ENCODE results near the gene TCP10L.
"Not testable (repeated sequence)": the region's sequence is repeated elsewhere in the genome, so short reads cannot be mapped to it uniquely, and the experiment has no call there.

TCP10L gene, protein sequence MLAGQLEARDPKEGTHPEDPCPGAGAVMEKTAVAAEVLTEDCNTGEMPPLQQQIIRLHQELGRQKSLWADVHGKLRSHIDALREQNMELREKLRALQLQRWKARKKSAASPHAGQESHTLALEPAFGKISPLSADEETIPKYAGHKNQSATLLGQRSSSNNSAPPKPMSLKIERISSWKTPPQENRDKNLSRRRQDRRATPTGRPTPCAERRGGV

DNA sequence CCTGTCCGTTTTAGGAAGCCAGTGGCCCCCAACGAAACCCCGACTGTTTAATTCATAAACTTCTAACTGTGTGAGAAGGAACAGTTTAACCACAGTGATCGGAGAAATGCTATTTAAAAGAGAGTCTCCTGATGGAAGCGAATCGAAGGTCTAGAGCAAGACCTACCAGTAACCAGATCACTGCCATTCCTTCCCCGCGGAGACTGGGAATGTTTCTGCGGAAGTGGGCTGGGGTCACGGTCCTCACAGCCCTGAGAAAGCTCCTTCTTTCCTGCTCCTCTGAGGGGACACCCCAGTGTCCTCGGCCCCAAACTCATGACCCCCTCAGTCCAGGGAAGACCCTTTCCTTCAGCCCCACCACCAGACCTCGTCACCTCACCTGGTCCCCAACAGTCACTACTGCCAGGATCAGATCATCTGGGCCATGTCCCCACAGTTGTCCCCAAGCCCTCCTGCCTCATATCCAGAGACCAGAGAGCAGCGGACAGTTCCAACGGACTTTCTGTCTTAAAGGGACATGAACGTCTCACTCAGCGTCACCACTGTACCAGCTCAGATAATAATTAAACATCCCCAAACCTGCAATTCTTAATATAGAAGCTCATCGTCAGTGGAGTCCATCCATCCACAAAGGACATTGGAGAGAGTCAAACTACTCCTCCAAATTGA lies at the start of gene TCP10L:
TCP10L (minus strand) TSS at position 482 of the 669 bp plus-strand sequence. CDS start 1,219 bp downstream, outside the sequence.
- FAIRE-seq (no peak), DNase-seq (ENCODE audit: insufficient read length, low spot score) (no peak)

DNA sequence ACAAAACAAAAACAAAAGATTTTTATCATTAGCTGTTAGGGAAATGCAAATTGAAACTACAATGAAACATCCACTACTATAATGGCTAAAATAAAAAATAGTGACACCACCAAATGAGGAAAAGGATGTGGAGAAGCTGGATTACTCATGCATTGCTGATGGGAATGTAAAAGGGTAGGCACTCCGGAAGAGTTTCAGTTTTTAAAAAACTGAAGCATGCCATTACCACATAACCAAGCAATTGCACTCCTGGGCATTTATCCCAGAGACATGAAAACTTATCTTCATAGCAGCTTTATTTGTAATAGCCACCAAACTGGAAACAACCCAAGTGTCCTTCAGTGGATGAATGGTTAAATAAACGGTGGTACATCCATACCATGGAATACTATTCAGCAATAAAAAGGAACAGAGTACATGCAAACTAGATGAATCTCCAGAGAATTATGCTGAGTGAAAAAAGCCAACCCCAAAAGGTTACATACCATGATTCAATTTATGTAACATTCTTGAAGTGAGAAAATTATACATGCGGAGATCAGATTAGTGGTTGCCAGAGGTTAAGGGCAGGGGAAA lies 41.4 kb upstream of the TCP10L start:
- FAIRE-seq (no peak), DNase-seq (ENCODE audit: insufficient read length, low spot score) (no peak)

DNA sequence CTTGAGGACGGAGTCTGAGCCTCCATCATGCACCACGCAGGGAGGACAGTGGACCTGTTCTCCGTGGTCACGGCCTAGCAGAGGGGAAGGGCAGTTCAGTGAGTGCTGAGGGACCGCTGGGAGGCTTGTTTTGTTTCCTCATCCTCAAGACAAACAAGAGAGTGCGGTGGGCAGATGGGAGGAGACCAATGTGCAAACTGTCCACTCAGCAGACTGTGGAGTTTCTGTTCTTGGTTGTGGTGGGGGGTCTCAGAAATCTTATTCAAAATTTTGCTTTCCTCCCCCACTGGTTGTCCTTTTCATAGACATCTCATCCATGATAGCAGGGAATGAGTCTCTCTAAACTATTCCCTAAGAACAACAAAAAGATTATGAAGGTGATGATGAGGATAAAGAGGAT lies 32.9 kb upstream of the TCP10L start:
- not testable (repeated sequence) for FAIRE-seq; DNase-seq (ENCODE audit: insufficient read length, low spot score)

DNA sequence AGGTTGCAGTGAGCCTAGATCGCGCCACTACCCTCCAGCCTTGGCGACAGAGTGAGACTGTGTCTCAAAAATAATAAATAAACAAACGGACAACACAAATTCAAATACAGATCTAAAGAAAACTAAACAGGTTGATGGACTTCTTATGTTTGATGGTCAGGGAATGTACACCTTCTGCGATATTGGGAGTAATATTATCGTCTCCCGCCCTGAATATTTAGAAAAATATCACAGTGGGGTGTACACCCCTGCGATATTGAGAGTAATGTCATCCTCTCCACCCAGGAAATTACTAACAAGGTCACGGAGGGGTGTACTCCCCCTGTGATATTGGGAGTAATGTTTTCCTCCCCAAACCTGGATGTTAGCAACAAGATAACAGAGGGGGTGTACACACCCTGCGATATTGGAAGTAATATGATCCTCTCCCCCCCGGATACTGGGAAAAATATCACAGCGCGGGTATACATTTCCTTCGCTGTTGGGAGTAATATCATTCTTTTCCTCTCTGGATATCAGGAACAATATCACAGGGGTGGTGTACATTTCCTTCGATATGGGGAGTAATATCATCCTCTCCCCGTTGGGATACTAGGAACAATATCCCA lies 28.2 kb upstream of the TCP10L start:
- DNase-seq (ENCODE audit: insufficient read length, low spot score) = no peak
- FAIRE-seq = no peak

DNA sequence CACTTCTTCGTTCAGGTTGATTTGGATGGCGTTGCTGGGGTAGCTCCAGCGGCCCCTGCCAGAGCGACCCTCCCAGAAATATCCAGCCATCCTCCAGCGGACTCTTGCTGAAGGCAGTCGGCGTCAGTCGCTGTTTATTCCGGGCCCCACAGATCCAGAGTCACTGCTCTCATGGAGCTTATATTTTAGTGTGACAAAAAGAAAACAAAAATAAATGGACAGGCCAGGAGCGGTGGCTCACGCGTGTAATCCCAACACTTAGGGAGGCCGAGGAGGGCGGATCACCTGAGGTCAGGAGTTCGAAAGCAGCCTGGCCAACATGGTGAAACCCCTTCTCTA lies 27.6 kb upstream of the TCP10L start:
- DNase-seq (ENCODE audit: insufficient read length, low spot score) (no peak), FAIRE-seq (no peak)

DNA sequence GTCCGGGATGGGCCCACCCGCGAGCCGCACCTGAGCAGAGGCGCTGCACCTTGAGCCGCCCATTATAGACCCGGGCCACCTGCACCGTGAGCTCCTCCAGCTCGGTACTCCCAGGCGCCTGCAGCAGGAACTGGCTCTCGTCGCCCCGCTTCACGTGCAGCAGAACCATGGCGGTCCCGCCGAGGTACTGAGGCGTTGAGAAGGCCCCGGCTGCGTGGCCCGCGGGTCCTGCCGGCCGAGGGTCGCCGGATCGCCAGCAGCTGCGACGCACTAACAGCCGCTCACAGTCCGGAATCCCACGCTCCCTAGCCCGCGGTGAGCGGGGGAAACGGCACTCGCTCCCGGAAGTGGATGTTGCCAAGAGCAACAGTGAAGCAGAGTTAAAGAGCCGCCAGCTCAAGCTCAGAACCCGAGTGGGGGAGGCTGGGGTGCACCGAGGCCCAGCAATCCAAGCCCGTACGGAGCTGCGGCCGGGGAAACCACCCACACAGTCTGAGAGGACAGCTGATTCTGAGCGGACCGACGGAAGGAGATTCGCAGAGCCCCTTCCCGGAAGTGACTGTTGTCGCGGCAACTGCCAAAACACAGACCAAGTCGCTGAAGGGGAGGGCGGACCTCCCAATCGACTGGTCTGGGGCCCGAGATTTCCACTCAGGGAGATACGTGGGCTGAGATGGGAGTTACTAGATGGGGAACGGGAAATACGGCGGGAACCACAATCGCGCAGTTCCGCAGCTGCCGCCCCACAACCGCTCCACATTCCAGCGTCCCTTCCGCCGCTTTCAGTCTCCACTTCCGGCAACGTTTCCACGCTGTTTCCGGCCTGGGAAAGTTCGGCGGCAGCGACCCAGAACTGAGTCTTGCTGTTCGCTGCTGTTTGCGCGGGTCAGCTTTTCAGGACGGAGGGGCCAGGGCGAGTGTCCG lies 27.0 kb upstream of the TCP10L start, which contains the start of gene CFAP298:
CFAP298 (minus strand) TSS at position 303 of the 924 bp plus-strand sequence; CDS start at position 169, 134 bp downstream.
- FAIRE-seq (peak; percentile 76), DNase-seq (ENCODE audit: insufficient read length, low spot score) (peak; percentile 85)

DNA sequence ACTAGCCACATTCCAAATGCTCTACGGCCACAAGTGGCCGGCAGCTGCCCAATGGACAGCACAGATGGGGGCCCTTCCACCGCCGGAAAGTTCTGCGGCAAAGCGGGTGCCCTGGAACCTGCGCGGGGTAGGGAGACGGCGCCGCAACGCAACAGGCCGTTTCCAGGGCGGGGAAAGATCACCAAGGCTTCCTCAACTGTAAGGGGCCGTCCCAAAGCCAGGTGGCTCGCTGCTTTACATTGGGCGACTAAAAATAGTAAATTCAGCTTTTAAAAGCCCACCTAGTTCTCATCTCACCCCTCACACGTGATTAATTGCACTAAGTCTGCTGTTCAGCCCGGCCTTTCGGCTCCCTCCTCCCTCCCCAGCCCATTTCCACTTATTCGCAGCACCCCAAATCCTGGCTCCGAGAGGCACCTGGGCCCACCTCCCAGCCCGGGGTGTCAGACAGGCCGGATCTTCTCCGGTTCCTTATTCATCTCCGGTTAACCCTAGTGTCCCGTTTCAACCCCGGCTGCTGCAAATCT lies 26.2 kb upstream of the TCP10L start:
- FAIRE-seq (no peak), DNase-seq (ENCODE audit: insufficient read length, low spot score) (peak; percentile 21)

DNA sequence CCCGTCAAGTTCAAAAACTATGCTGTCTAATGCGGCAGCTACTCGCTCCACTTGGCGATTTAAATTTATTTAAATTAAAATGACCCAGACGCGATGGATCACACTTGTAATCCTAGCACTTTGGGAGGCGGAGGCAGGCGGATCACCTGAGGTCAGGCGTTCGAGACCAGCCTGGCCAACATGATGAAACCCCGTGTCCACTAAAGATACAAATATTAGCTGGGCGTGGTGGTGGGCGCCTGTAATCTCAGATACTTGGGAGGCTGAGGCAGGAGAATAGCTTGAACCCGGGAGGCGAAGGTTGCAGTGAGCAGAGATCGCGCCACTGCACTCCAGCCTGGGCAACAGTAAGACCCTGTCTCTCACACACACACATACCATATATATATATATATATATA lies 25.6 kb upstream of the TCP10L start:
- not testable (repeated sequence) for FAIRE-seq; DNase-seq (ENCODE audit: insufficient read length, low spot score)

DNA sequence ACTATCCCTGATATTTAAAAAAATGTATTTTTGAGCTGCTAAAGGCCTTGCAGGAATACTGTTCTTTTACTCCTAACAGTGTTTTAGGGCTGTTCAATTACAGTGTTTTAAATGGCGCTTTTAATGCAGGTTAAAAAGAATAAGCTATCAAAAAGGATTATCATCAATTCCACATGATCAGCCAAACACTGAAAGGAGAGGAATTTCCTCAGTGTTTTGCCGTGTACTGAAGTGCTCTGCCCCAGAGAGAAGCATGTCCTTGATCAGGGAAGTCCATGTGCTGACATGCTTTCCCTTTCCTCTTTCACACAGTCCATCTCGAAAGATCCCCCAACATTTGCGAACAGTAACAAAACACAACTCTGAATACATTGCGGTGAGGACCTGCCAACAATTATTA lies 23.5 kb upstream of the TCP10L start:
- DNase-seq (ENCODE audit: insufficient read length, low spot score) (no peak), FAIRE-seq (no peak)

DNA sequence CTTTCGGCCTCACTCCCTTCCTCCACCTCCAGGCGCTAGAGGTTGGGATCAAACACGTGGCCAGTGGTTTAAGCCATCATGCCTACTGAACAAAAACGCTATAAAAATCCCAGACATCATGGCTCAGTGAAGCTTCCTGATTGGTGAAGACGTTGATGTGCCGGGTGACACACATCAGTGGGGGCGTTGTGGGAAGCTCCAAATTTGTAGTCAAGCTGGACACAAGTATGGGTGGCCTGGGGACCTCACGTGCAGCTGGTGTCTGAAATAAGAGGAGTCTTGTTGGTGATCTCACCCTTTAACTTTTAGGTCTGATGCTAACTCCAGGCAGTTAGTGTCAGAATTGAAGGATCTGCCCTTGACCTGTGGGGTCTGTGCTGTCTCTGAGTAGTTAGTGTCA lies 20.1 kb upstream of the TCP10L start:
- FAIRE-seq (no peak), DNase-seq (ENCODE audit: insufficient read length, low spot score) (no peak)

DNA sequence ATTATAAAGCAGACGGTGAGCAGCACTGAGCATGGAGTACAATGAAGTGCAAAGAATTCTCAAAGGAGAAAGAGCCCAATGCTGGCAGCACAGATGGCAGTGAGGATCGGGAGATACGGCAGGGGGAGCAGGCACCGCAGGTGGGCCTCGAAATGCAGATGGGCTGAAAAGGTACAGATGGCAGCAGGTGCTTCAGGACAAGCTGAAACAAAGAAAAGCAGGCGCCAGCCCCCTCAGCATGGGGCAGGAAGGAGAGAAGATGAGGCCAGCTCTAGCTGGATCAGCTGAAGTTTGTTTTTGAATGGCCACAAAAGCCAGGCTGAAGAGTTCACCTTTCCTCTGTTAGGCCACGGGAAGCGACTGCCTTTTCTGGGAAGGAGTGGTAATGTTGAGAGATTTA lies 19.1 kb upstream of the TCP10L start:
- FAIRE-seq = no peak
- DNase-seq (ENCODE audit: insufficient read length, low spot score) = no peak

DNA sequence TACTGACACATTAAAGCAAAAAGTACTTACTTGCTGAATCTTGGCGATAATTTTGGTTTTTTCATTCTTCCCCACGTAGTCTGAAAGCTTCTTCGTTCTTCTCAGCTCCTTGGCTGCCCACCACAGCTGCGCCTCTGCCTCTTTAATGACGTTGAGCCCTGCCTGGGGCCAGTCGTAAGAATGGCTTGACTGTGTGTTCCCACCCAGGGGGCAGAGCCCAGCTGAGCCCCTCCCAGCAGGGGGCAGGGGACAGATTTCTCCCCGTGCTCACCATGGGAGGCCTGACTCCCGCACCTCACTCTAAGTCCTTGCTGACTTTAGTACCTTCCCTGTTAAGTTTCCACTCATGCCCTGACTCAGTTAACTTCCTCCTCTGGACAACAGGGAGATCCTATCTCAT lies 17.8 kb upstream of the TCP10L start:
- DNase-seq (ENCODE audit: insufficient read length, low spot score) (no peak), FAIRE-seq (no peak)

DNA sequence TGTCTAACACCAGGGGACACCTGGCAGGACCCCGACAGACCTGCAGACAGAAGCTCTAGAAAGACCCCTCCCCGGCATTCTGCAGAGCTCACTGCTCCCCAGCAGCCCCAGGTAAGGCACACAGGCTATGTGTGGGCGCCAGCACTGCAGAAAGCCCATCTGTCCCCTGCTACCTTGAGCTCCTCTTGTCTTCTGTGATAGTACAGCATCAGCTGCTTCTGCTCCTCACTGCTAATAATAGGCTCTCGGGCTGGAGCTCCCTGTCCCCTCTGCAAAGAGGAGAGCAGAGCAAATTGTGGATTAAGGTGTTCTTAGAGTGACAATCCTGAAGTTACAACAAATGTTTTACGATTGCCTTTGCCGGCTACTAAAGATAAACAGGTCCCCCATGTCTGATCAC lies 16.8 kb upstream of the TCP10L start:
- FAIRE-seq = no peak
- DNase-seq (ENCODE audit: insufficient read length, low spot score) = no peak

DNA sequence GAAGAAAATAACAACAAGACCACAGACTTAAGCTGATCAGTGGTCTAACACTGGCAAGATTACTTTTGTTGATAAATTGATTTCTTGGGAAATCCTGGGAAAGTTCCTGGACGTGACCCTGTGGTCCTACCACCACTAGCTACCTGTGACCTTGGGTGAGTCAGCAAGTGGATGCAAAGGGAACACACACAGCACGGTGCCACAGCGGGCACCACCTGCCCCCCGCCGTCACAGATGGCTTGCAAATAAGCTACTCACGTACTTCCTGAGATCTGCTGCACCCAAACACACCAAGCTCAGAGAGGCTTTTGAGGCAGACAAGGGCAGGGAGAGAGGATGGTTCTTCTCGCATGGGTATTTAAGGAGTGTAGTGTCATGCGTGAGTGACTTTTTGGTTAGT lies 14.2 kb upstream of the TCP10L start:
- DNase-seq (ENCODE audit: insufficient read length, low spot score) (no peak), FAIRE-seq (no peak)

DNA sequence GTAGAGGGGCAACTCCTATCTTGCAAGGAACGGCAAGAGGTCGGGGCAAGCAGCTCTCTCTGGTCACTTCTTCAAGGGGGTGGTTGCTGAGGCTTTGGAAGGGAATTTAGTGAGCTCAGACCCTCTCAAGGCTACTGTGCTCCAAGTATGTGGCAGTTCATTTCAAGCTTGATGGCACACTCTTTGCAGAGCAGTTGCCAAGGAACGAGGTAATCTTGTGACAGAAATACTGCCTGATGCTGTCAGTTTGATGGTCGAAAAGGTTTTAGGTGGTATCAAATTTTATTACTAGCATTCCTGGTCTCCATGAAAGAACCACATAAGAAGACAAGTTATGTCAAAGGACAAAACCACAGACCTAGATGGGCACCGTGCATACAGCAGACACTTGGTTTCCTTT lies 13.8 kb upstream of the TCP10L start:
- no peak for DNase-seq (ENCODE audit: insufficient read length, low spot score)

DNA sequence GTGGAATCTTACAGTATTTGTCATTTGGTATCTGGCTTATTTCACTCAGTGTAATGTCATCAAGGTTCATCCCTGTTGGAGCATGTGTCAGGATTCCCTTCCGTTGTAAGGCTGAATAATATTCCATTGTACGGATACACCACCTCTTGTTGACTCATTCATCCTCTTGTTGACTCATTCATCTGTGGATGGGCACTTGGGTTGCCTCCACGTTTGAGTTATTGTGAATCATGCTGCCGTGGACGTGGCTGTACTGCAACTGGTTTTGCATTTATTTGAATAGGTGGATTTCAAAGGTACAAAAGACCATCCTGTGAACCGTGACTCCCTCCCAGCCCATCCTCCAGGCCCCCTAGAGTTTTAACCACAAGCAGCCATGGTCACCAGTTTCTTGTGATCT lies 11.9 kb upstream of the TCP10L start:
- peak; percentile 20 for DNase-seq (ENCODE audit: insufficient read length, low spot score)
- no peak for FAIRE-seq

More for the DNA sequence above, 13.8 kb upstream of the TCP10L start:
- FAIRE-seq = no peak

DNA sequence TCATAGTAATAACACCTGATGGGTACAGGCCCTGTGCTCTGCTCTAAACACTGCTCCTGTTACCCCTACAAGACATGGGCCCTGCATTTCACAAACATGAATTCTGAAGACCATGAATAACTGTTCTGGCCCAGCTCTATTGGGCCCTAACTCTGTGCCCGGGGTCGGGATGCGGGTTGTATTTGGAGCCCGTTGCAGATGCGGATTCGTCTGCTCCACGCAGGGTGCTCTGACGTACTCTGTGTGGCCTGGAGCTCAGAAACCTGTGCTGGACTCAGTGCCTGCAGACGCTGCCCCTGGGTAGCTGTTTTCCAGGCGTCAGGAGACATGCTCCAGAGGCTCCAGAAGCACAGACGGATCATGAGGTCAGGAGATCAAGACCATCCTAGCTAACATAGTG lies 10.1 kb upstream of the TCP10L start:
- DNase-seq (ENCODE audit: insufficient read length, low spot score) (no peak), FAIRE-seq (no peak)

DNA sequence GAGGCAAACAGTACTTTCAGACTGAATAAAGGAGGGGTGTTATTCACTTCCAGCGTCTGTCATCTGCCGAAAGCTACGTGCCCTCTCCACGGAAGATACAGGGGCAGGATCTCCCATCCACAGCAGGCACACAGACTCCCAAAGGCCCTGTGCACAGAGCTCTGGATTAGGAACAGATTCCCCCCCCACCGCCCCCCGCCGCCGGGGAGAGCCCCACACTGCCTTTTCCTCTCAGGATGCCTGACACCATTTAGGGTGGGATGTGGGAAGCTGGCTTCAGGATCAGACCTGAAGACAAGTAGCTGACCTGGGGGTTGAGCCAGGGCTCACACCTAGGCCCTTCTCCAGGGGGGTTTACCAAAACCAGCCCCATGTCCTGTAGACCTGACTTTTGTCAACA lies 8.4 kb upstream of the TCP10L start:
- DNase-seq (ENCODE audit: insufficient read length, low spot score) (no peak), FAIRE-seq (no peak)

DNA sequence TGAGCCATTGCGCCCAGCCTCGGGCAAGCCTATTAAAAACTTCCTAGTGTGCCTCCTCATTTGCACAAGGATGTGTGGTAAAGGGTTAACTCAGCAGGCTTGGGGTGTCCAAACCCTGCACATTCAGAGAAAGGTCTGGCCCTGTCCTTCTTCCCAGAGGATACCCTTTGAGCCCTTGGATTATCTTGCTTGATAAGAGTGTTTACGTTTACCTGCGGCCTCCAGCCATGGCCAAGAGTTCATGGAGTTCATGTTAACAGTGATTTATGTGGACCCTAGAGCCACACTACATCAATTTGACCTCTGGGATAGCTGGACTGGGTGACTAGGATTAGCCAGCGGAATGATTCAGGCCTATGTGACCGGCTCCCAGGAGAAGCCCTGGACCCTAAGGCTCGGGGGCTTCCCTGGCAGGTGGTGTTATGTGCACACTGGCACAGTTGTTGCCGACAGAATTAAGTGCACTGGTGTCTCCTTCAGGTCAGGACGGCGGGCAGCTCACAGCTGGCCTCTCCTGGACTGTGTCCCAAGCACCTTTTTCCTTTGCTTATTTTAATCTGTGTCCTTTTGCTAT lies 7.7 kb upstream of the TCP10L start:
- no peak for DNase-seq (ENCODE audit: insufficient read length, low spot score)
- no peak for FAIRE-seq

DNA sequence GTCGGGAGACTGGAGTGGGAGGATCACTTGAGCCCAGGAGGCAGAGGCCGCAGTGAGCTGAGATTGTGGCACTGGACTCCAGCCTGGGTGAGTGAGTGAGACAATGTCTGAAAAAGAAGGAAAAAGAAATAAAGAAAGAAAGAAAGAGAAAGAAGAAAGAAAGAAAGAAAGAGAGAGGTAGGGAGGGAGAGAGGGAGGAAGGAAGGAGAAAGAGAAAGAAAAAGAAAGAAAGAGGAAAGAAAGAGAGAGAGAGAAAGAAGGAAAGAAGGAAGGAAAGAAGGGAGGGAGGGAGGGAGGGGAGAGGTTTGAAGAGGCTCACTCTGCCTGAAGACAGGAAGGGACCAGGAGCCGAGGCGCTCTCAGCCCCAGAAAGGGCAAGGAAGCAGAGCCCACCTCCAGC lies 4.8 kb upstream of the TCP10L start:
- FAIRE-seq (no peak), DNase-seq (ENCODE audit: insufficient read length, low spot score) (no peak)
